Hematopoietic multipotent progenitor cell (in vitro differentiated cells): ENCODE results near the gene TTLL10. TPM values are rescaled to one million over a fixed set of nuclear protein-coding genes. Genes with fewer than 3 reads are reported as not detected.

Source experiments
- DNase-seq, 3 donors: peaks; one replicate each; pipeline ENCODE4 v3.0.0-alpha.2; 2011 to 2015; ENCODE audit warnings: low read depth in 2 of 3, low spot score in 2 of 3
- total RNA-seq: library from RNA; depleted of rRNA; stranded (reverse); fragments of >200 nt; gene quantifications from one replicate; pipeline ENCODE4 v1.2.3, GENCODE V29; 2012

TTLL10 gene
- total RNA-seq, 1 donor: 4.3 TPM

DNA sequence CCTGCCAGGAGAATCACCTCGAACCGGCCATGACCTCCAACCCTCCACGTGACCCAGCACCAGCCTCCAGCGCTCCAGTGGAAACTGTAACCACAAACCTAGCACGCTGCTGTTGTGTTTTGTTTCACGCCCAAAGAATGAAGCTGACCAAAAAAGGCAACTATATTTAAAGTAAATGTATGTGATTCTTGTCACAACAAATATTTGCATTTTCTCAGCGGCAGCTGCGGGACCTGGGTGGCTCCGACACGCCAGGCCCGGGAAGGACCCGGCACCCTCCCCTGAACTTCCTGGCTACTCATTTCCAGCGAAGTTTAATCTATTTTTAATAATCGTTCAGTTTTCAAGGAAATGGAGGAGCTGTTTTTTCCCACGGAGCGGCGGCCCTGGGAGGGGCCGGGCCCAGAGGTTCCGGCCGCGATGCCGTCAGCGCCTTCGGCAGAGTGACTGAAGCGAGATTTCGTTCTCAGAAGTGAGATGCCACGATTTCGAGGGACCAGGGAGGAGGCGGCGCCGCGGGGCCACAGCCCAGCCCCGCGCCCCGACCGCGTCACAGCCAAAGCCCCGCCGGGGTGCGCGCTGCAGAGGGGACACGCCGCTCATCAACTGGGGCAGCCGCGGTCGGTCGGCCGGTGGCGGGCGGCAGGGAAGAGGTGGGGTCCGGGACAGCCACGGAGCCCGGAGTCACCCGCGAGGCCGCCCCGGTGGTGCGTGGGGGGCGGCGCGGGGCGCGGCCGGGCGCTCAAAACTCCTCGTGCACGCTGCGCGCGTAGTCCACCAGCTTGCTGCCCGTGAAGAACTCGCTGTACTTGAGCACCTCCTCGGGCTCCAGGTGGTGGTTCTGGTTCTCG is 43.3 kb downstream of the TTLL10 start:
- DNase-seq: no peak

DNA sequence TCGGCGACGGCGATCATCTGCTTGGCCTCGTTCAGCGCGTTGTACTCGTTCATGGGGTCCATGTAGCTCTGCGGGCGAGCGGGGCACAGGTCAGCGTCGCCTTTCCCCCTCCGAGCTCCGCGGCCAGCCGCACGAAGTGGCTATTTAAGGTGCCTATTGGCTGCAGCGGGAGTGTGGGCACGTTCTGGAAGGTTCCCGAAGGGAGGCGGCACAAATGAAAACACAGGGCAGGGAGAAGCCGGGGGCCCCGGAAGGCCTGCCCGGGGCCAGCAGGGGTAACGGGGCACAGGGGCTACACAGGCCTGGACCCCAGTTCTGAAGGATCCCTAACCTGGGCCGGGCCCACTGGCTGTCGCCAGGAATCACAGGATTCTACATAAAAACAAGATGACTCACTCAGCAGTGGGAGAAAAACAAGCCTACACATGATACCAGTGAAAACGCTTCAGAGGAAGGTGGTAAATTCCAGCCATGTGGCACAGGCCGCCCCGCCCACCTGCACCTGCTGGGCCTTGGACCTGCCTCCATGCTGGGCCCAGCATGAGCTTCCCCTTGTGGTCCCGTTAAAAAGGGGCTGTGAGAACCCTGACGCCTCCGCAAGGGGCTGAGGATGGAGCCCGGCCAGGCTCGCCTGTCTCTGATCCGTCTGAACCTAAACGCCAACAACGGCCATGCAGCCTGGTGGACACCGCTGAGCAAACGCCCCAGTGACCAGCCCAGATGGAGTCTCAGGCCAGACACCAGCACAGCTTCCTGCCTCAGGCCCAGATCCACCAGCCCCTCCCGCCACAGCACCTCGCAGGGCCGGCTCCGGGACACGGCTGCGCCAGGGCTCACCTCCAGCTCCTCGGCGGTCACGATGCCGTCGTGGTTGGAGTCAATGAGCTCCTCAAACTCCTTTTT is 44.2 kb downstream of the TTLL10 start:
- no peak for DNase-seq

DNA sequence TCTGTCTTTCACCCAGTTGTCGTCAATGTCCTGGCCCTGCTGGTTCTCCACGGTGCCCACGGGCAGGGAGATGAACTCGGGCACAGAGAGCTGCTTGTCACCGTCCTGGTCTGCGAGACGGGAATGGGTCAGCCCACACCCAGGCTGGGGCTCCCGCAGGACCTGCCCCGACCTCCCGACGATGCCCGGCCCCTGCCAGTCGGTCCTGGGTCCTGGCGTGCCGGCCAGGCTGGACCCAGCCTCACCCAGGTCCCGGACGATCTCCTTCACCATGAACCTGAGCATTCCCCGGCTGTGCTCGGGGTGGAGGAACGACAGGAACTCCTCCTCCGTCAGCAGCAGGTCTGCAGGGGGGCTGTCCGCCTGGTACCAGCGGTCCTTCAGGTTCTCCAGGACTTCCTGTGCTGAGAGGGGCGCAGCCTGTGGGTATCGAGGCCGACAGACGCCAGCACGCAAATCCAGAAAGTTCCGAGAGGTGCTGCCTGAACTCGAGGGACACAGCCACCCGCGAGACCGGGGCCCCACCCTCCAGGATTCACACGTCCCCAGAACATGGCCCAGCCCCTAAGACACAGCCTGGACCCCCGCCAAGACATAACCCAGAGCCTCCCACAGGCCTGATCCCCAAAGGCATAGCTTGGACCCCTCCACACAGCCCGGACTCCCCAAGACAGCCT is 45.0 kb downstream of the TTLL10 start:
- no peak for DNase-seq

DNA sequence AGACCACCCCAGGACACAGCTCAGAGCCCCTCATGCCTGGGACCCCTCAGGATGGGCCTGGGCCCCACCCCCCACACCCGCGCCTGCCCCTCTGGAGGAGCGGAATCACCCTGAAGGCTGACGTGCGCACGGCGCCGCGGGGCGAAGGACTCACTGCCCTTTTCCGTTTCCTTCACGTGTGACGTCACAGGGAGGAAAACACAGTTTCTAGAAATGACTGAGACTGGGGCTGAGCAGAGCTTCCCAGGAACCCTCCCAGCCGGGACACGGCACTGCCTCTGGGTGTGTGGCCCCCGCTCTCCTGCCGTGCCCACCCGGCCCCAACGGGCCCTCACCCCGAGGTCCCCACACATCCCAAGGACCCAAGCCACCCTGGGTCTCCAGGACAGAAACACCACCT is 45.7 kb downstream of the TTLL10 start:
- no peak for DNase-seq

DNA sequence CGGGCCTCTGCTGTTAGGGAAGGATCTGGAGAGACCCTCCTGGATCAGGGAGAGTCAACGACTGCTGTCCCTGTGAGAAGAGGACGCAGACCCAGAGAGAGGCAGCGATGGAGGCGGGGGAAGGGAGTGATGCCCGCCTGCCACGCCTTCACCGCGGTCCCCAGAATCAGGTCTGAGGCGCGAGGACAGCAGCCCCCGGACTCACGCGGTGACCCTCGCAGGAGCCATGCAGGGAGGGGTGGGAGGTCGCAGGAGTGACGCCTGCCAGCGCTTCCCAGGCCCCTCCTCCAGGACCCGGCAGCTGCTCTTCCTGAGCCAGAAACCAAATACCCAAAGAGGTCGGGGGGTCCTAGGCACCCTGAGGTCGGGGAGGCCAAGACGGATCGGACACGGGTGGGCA is 46.5 kb downstream of the TTLL10 start:
- DNase-seq: no peak

DNA sequence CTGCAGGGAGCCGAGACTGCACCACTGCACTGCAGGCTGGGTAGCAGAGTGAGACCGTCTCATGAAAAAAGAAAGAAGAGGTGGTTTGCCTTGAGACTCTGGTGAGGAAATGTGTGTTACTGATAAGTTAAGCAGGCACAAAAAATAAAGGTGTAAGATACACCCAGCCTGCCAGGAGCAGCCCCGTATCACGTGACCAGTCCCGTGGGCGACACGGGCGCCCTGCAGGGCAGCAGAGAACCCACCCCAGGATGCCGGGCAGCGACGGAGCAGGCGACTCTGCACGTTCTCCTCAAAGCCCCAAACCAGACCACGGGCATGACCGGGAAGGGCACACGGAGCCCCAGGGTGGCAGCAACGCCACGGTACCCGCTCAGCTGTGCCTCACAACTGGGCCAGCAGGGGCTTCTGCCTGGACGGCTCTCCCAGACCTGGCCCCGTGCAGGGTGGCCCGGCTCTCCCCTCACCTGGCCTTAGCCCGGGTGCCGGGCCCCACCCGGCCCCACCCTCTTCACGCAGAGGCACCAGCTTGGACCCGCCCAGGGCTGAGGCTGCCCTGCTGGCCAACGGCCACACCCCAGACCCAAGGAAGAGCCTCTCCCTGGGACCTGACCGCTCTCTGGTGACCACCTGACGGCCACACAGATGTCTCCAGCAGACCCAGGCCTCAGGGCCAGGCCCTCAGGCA is 48.4 kb downstream of the TTLL10 start:
- no peak for DNase-seq

DNA sequence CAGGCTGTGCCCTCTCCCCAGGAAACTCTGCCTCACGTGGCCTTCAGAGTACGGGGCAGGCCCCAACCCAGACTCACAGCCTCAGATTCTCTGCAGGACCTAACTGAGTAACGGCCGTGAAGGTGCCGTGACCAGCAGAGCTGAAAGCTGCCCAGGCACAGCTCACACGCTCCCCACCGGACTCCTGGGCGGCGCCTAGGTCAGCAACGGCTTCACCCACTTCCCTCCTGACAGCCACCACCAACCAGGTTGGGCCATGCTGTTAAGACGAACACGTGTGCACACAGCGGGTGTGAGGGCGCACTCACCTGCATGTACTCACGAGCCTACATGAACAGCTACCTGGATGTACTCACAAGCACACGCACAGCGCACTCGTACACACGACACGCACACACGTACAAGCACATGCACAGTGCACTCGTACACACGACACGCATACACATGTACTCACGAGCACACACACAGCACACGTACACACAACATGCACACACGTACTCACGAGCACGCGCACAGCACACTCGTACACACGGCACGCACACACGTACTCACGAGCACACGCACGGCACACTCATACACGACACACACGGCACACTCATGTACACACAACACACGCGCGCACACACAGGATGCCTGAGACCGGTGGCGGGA is 49.0 kb downstream of the TTLL10 start:
- DNase-seq: no peak

DNA sequence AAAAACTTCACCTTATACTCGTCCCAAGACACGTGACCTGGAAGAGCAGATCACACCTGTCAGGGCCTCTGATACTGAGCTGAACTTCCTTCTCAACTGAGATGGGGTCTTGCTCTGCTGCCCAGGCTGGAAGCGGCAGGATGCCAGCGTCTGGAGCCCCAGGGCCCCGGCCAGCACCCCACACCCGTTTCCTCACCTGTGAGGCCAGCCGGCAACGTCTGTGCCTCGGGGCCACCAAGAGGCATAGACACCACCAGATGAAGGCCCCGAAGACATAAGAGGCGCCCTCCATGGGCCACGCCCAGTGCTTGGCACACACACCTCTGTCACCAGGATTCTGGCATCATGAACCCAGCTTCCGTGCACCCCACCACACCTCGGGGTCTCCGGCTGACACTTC is 49.6 kb downstream of the TTLL10 start:
- no peak for DNase-seq

DNA sequence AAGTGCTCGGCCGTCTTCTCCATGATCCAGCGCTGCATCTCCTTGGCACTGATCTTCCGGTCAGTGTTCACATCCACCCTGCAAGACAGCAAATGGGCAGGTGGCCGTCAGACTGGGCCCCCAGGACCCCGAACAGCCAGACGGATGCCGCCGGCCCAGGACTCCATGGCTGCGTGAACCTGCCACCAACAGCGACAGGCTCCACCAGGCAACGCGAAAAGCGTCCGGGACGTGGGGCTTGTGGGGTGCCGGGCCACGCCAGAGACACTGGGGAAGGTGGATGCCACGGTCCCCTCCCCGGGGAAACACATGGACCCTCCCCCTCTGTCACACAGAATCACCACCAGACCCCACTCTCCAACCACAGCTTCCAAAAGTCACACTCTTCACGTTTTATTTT is 50.2 kb downstream of the TTLL10 start:
- no peak for DNase-seq

DNA sequence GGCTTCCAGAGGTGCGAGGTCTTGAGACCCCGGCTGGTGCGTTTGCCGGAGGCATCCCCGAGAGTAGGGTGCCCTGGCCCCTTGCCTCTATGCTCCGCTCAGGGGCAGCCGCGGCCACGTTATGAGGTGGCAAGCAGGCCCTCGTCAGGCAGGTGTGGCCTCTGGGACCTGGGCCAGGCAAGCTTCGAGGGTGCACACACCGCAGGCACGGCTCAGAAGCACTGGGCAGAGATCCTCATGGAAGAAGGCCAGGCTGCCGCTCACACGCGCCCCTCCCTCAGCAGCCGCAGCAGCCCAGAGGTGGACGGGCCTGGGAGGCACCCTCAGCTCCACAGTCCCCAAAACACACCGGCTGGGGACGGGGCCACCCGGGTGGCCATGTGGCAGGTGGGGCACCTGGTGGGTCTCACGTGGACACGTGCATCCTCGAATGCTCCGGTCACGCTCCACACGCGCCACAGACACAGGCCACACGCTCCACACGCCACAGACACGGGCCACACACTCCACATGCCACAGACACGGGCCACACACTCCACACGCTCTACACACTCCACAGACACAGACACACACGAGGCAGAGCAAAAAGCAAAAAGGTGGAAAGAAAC is 51.7 kb downstream of the TTLL10 start:
- no peak for DNase-seq

DNA sequence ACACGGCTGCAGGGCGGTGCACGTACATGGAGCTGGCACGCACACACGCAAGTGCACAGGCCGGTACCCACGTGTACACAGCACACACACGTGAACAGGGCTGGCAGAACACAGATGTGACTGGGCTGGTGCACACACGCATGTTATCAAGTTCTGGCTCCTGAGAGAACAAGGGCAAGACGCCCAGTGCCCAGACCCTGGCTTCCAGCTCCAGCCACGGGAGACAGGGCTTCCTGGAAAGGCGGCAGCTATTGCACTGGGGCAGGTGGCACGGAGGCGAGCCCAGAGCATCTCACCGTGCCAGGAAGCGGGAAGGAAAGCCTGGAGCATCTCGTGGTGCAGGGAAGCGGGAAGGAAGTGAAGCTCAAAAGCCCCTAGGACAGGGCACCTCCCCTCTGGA is 52.2 kb downstream of the TTLL10 start:
- DNase-seq: no peak

DNA sequence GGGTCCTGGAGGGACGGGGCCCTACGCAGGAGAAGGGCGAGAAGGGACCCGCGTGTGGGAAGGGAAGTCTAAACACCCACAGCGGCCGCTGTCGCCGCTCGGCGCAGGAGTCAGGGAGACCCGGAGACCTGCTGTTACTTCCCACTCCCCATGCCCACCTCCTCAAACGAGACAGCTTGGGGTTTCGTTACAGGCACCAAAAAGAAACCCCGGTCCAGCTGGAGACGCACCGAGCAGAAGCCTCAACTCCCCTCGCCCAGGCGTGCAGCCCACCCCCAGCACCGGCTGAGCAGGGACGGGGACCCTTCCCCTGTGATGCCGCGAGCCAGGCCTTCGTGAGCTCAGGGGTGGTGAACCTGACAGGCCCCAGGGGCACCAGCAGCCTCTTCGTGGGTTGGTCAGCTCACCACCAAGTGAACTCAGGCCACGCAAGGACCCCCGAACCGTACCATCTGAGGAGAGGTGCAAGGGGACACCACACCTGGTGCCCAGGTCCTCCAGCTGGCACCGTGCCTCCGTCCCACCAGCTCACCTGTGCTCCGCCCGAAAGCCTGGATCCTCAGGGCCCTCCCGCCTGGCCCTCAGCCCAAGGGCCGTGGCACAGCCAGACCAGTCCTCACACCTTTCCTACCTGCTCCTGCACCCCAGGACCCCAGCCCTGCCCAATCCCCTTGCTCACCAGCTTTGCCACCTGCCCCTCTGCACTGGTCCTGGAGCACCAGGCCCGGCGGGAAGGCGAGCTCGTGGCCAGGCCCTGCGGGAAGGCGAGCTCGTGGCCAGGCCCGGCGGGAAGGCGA is 53.1 kb downstream of the TTLL10 start:
- no peak for DNase-seq

DNA sequence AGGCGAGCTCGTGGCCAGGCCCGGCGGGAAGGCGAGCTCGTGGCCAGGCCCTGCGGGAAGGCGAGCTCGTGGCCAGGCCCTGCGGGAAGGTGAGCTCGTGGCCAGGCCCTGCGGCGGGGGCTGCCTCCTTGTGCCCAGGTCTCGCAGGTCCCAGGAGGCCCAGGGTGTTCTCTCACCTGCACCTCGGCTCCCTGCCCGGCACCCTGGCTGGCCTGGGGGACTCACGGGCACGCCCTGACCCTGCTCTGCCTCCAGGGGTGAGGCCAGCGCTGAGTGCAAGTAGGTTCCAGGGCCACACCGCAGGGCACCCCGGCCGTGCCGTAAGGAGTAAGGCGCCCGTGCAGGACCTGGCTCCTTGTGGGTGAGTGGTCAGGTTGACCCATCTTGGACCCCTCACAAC is 53.7 kb downstream of the TTLL10 start:
- no peak for DNase-seq

DNA sequence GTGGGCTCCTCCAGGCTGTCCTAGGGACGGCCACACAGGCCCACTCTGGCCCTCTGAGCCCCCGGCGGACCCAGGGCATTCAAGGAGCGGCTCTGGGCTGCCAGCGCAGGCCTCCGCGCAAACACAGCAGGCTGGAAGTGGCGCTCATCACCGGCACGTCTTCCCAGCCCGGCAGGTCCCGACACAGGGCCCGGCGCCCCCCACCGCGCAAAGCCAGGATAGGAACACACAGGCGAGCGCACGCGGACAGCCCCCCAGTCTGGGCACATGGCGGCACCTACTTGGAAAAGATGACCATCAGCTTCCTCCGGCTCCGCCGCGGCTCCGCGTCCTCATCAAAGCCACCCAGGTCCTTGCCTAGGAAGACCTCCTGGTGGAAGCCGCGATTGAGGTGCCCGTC is 54.5 kb downstream of the TTLL10 start:
- DNase-seq: no peak

DNA sequence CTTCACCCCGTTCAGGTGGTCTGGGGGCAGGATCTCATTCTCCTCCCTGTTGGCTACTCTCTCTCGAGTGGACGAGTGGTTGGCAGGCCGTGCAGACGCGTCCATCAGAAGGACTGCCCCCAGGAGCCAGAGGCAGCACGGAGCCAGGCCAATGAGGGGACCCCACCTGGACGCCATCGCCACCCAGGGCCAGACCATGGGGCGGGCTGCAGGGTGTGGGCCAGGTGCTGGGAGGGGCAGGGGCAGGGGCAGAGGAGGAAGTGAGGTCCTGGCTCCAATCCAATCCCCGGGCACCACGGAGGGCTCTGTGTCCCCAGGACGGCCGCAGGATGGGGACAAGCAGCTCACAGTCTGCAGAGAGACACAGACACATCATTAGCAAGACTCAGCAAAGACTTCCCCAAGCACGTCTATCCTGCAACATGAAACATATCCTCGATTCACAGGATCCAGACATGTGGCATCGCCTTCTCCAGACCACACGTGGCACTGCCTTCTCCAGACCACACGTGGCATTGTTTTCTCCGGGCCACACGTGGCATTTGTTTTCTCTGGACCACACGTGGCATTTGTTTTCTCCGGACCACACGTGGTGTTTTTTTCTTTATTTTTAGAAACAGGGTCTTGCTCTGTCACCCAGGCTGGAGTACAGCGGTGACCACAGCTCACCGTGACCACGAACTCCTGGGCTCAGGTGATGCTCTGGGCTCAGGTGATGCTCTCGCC is 55.1 kb downstream of the TTLL10 start:
- DNase-seq: no peak

DNA sequence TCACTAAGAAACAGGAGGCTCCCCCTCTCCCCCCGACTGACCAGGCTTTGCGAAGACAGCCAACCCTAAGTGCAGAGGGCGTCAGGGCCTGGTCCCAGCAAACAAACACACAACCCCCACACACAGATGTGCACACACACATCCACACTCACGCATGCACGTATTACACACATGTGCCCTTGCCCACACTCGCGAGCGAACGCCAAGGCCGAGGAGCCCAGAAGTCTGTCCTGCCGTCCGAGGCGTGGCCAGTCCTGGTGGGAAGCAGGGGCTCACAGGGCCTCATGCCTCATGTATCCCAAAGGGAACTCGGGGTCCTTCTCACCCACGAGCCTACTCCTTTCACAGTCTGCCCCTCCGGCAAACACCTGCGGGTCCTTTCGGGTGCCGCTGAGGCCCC is 56.1 kb downstream of the TTLL10 start:
- no peak for DNase-seq

DNA sequence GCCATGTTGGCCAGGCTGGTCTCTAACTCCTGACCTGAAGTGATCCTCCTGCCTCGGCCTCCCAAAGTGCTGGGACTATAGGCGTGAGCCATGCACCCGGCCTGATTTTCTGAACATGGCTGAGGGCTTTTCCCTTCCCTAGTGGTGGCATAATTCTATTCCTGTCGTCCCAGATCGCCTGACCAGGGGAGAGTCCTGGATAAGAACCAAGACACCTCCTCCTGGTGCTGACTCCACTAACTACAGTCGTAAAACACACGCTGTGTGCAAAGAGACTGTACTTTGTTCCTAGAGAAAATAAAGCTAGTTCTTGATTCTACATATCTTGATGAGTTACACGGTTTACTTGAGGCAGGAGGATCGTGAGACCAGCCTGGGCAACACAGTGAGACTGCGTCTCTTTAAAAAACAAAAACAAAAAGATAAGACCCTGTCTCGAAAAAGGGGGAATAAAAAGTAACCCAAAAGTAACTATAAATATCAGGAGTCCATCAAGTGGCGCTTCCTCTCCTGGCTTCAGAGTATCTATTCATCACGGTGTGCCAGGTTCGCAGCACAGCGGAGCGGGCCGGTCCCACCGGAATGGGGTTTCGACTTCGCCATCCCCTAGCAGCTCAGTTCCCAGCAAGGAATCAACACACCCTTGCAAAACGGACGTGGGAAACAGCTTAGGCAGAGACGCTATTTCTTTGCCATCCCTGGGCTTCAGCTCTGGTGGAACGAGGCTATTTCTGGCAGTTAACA is 57.1 kb downstream of the TTLL10 start:
- no peak for DNase-seq
